Mucosa of rectum (tissue), 2 donors: ENCODE results near the gene SHANK1.

Source experiments
- H3K27ac ChIP-seq, 2 donors: one replicate each; pipeline ENCODE4 v1.7.0; 2013; ENCODE audit warnings: inconsistent platforms in 2 of 2, low read depth in 2 of 2, low read length in 2 of 2
- H3K27me3 ChIP-seq, 2 donors: one replicate each; pipeline ENCODE4 v1.7.0; 2013; ENCODE audit warnings: low read length in 2 of 2; ENCODE audit not compliant: control insufficient read depth in 2 of 2, insufficient read depth in 2 of 2
- H3K36me3 ChIP-seq, 2 donors: one replicate each; pipeline ENCODE4 v1.7.0; 2013; ENCODE audit warnings: low read length in 2 of 2; ENCODE audit not compliant: control insufficient read depth in 2 of 2, insufficient read depth in 2 of 2
- H3K4me1 ChIP-seq, 2 donors: one replicate each; pipeline ENCODE4 v1.7.0; 2013; ENCODE audit warnings: low read length in 2 of 2, mild to moderate bottlenecking in 1 of 2; ENCODE audit not compliant: control insufficient read depth in 2 of 2, insufficient read depth in 2 of 2
- H3K4me3 ChIP-seq, 2 donors: one replicate each; pipeline ENCODE4 v1.7.0; 2013; ENCODE audit warnings: low read length in 2 of 2
- H3K9ac ChIP-seq, 2 donors: one replicate each; pipeline ENCODE4 v1.7.0; 2013; ENCODE audit warnings: low read length in 2 of 2, low read depth in 1 of 2, mild to moderate bottlenecking in 1 of 2
- H3K9me3 ChIP-seq, 2 donors: one replicate each; pipeline ENCODE4 v1.7.0; 2013; ENCODE audit warnings: low read length in 2 of 2; ENCODE audit not compliant: control insufficient read depth in 2 of 2
- donor health status: healthy.
- donor health status: Normal muscosa, but diverticular disease.

The SHANK1 gene

GRCh38 chr19:50690439-50690838, 29.2 kb downstream of the SHANK1 start:
- no peaks in the 10 kb centered on the region for H3K9me3 ChIP-seq
- no peaks in the 10 kb centered on the region for H3K4me1 ChIP-seq
- no peak overlapping the region for H3K4me3 ChIP-seq
- H3K27me3 ChIP-seq = peaks cover 6 to 16% of the 10 kb centered on the region in 2 donors
- no peak overlapping the region for H3K9ac ChIP-seq
- no peaks in the 10 kb centered on the region for H3K36me3 ChIP-seq
- H3K27ac ChIP-seq = no peak overlapping the region

- Histone ChIP-seq H3K4me1 (no peaks in the 10 kb centered on the region), H3K9me3 (no peaks in the 10 kb centered on the region), H3K27me3 (peaks cover 4 to 14% of the 10 kb centered on the region in 2 donors), H3K4me3 (no peak overlapping the region), H3K27ac (no peak overlapping the region), H3K9ac (no peak overlapping the region), H3K36me3 (no peaks in the 10 kb centered on the region)
Observed at GRCh38 chr19:50688766-50689165, 30.8 kb downstream of the SHANK1 start.

DNA sequence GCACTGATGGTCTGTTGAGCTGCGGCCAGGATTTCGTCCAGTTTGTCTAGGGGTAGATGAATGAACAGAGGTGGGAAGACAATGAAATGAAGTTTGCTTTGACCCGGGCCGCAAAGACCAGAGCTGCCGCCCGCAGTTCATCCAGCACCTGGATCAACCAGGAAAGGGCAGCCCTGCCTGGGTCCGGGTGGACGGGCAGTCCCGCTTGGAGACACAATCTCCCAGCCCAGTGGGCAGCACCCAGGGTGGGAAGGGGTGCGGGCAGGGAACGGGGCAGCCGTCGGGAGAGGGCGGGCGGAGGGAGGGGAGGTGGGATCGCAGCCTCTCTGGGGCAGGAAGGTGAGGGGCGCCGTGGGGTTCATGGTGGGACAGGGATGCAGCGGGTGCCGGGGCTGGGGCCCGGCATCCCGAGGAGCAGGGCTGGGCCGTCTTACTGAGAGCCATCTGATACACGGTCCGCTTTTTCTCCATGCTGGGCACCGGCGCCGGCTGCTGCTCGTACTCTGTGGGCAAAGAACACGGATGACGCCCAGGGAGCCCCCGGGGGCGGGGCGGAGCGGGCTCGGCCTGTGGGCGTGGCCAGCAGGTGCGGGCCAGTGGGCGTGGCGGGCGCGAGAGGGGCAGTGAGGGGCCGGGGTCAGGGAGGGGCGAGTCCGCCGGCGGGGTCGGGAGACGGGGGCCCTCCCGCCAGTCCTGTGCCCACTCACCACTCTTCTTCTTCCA, 33.1 kb downstream of the SHANK1 start:
- Histone ChIP-seq H3K4me3 (no peak overlapping the region), H3K9ac (no peak overlapping the region), H3K27ac (no peak overlapping the region), H3K36me3 (no peaks in the 10 kb centered on the region), H3K4me1 (no peaks in the 10 kb centered on the region), H3K27me3 (peaks cover 4 to 12% of the 10 kb centered on the region in 2 donors), H3K9me3 (no peaks in the 10 kb centered on the region)

DNA sequence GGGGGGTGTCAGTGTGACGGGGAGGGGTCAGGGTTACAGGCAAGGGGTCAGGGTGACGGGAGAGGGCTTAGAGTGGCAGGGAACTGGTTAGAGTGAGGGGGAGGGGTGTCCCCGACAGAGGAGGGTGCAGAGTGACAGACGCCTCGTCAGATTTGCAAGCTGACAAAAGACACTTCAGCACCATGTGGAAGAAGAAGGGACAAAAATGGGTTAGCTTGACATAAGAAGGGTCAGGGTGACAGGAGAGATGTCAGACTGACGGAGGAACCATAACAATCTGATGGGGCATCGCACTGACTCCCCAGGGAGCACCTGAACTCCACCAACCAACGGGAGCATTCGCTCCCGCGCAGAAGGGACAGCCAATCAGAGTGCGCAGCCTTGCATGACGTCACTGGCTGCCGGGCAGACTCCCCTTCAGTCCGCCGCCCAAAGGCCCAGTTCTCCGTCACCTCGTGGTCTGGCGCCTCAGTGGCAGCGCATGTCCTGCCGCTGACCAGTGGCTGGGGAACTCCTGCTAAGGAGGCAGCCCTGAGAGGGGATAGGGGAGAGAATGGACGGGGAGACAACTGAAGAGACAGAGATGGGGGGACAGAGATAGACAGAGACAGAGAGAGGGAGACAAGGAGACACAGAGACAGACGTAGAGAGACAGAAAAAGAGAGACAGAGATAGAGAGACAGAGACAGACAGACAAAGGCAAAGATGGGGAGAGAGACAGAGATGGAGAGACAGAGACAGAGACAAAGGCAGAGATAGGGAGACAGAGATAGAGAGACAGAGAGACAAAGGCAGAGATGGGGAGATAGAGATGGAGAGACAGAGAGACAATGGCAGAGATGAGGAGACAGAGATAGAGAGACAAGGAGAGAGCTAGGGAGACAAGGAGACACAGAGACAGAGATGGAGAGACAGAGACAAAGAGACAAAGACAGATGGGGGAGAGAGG, 40.2 kb downstream of the SHANK1 start:
- peaks cover 0 to 3% of the 10 kb centered on the region in 2 donors for H3K27me3 ChIP-seq

GRCh38 chr19:50678323-50678722, 41.3 kb downstream of the SHANK1 start:
- Histone ChIP-seq H3K27me3 (peaks cover 0 to 3% of the 10 kb centered on the region in 2 donors), H3K36me3 (no peaks in the 10 kb centered on the region), H3K27ac (no peak overlapping the region), H3K4me1 (no peaks in the 10 kb centered on the region), H3K9me3 (peaks cover 0 to 3% of the 10 kb centered on the region in 2 donors), H3K9ac (no peak overlapping the region), H3K4me3 (no peak overlapping the region)

More for the DNA sequence above, 40.2 kb downstream of the SHANK1 start:
- no peaks in the 10 kb centered on the region for H3K4me1 ChIP-seq
- peaks cover 0 to 3% of the 10 kb centered on the region in 2 donors for H3K9me3 ChIP-seq
- no peak overlapping the region for H3K4me3 ChIP-seq
- H3K27ac ChIP-seq = no peak overlapping the region
- H3K36me3 ChIP-seq = no peaks in the 10 kb centered on the region
- H3K9ac ChIP-seq = no peak overlapping the region

DNA sequence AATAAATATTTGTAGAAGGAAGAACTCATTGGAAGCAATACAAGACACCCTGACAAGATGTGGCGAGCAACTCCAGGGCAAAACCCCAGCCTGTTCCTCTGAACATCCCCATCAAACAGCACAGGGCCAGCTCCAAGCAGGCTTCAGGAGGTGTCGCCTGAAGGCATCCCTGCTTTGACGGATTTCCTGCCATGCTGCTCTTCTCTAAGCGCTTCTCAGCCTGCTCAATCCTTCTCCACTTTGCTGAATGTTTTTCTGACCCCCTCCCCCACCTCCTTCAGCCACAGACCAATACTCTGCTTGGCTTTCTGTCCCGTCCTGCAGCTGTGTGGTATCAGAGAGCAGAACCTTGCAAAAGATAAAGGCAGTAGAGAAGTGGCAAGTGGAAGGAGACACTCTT, 42.0 kb downstream of the SHANK1 start:
- no peaks in the 10 kb centered on the region for H3K36me3 ChIP-seq
- no peak overlapping the region for H3K4me3 ChIP-seq
- H3K4me1 ChIP-seq = no peaks in the 10 kb centered on the region
- no peak overlapping the region for H3K27ac ChIP-seq
- peaks cover 0 to 3% of the 10 kb centered on the region in 2 donors for H3K27me3 ChIP-seq
- peaks cover 0 to 3% of the 10 kb centered on the region in 2 donors for H3K9me3 ChIP-seq
- H3K9ac ChIP-seq = no peak overlapping the region

DNA sequence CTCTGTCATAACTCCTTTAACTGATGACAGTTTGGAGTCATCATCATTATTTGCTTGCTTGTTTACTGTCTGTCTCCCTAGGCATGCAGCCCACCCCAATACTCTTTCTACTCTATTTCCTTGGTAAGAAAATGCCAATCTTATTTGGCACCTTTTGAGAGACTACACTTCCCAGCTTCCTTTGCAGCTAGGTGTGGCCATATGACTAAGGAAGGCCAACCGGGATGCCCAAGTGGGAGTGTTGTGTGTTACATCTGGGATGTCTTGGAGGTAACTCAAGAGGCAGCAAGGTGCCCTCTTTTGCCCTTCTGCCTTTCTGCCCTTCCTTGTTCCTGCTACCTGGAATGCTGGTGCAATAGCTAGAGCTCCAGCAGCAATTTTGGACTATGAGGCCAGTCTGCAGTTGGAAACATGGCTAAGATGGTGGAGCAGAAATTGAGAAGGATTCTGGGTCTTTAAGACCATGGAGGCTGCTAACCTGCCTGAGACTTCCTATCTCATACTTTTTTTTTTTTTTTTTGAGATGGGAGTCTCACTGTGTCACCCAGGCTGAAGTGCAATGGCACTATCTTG, 42.9 kb downstream of the SHANK1 start:
- H3K27ac ChIP-seq = no peak overlapping the region
- H3K27me3 ChIP-seq = peaks cover 2 to 3% of the 10 kb centered on the region in 2 donors
- H3K4me1 ChIP-seq = no peaks in the 10 kb centered on the region
- H3K9me3 ChIP-seq = peaks cover 0 to 3% of the 10 kb centered on the region in 2 donors
- H3K36me3 ChIP-seq = no peaks in the 10 kb centered on the region
- H3K9ac ChIP-seq = no peak overlapping the region
- no peak overlapping the region for H3K4me3 ChIP-seq

DNA sequence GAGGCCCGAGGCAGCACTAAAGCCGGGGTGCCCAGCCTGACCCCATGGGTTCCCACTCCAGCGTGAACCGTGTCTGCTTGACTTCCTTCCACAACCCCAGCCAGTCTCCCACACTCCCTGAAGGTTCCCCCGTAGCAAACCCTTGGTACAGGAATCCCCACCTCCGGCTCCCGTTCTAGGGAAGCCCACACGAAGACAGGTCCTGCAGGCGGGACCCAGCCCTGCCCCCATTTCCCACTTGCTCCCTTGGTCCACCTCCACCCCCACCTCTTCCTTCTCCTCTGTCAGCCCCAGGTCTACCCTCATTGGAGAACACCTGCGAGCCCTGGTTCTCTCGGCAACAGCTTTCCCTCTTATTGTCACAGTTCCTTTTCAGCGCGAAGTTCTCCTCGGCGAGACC, 46.5 kb downstream of the SHANK1 start:
- Histone ChIP-seq H3K9me3 (peaks cover 0 to 3% of the 10 kb centered on the region in 2 donors), H3K4me1 (no peaks in the 10 kb centered on the region), H3K9ac (no peak overlapping the region), H3K4me3 (no peak overlapping the region), H3K27me3 (peaks cover 2 to 4% of the 10 kb centered on the region in 2 donors), H3K27ac (no peak overlapping the region), H3K36me3 (no peaks in the 10 kb centered on the region)

DNA sequence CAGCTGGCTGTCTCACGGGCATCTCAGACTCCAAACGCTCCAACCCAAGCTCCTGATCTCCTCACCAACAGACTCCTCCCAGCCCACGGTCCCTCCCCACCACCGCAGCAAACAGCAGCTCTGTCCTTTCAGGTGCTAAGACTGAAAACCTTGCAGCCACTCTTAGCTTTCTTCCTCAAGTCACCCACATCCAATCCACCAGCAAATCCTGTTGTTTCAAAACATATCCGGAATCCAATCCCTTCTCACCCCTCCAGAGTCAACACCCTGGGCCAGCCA, 49.6 kb downstream of the SHANK1 start:
- H3K9ac ChIP-seq = no peak overlapping the region
- H3K36me3 ChIP-seq = no peaks in the 10 kb centered on the region
- no peaks in the 10 kb centered on the region for H3K4me1 ChIP-seq
- no peak overlapping the region for H3K4me3 ChIP-seq
- H3K27me3 ChIP-seq = peaks cover 4 to 5% of the 10 kb centered on the region in 2 donors
- H3K9me3 ChIP-seq = no peaks in the 10 kb centered on the region
- no peak overlapping the region for H3K27ac ChIP-seq
